Keratinocyte (primary cell): Measurements from ENCODE around the gene BCAS4.

Source experiments
- EZH2 ChIP-seq: IDR thresholded peaks from one replicate; pipeline ENCODE4 v1.6.1; 2012; ENCODE audit warnings: inconsistent platforms, mild to moderate bottlenecking, low read length, moderate library complexity
- TF ChIP-seq, protein P1 (sequence below), 3 experiments: IDR thresholded peaks in 1 of 3; conservative IDR thresholded peaks in 1 of 3; optimal IDR thresholded peaks in 1 of 3; 2 replicates in 2 of 3; 3 replicates in 1 of 3; pipeline versions ENCODE3 to v1.5.1; 2011; ENCODE audit warnings: low read length in 3 of 3, mild to moderate bottlenecking in 3 of 3, moderate library complexity in 2 of 3, control low read depth in 1 of 3, inconsistent platforms in 1 of 3; ENCODE audit not compliant: insufficient read depth in 2 of 3; ENCODE audit errors: extremely low read depth in 1 of 3

DNA sequence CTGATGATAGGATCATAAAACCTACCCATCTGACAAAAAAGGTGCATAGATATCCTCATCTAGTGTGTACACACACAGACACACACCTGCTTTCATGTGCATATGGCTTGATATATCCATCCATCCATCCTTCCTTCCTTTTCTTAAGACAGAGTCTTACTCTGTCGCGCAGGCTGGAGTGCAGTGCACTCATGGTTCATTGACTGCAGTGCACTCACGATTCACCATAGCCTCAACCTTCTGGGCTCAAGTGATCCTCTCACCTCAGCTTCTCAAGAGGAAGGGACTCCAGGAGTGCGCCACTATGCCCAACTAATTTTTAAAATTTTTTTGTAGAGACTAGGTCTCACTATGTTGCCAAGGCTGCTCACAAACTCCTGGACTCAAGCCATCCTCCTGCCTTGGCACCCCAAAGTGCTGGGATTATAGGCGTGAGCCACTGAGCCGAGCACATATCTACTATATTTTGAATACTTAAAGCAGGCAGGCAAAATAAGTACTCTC, 109.3 kb downstream of the BCAS4 start:
- TF ChIP-seq, protein P1, sequence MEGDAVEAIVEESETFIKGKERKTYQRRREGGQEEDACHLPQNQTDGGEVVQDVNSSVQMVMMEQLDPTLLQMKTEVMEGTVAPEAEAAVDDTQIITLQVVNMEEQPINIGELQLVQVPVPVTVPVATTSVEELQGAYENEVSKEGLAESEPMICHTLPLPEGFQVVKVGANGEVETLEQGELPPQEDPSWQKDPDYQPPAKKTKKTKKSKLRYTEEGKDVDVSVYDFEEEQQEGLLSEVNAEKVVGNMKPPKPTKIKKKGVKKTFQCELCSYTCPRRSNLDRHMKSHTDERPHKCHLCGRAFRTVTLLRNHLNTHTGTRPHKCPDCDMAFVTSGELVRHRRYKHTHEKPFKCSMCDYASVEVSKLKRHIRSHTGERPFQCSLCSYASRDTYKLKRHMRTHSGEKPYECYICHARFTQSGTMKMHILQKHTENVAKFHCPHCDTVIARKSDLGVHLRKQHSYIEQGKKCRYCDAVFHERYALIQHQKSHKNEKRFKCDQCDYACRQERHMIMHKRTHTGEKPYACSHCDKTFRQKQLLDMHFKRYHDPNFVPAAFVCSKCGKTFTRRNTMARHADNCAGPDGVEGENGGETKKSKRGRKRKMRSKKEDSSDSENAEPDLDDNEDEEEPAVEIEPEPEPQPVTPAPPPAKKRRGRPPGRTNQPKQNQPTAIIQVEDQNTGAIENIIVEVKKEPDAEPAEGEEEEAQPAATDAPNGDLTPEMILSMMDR (optimal IDR thresholded peaks at IDR 0.05 in 1 of 3, IDR thresholded peaks at IDR 0.05 in 1 of 3, conservative IDR thresholded peaks at IDR 0.05 in 1 of 3; ENCODE audit: extremely low read depth in 1 of 3, insufficient read depth in 2 of 3, low read length in 3 of 3), result no peak
- TF ChIP-seq EZH2, result no peak
